ENCODE results near the gene KCNA2.

KCNA2 gene

GRCh38 chr1:110647254-110647891 lies 41.2 kb upstream of the KCNA2 start:
- Histone ChIP-seq H3K4me3 (ENCODE audit: low read depth, low read length) (no peak overlapping the region), H3K9me3 (ENCODE audit: control insufficient read depth, insufficient read depth, low read depth, low read length) (no peaks in the 10 kb centered on the region), H3K36me3 (ENCODE audit: control insufficient read depth in 2 of 2, insufficient read depth in 1 of 2, low read length in 2 of 2) (no peaks in the 10 kb centered on the region), H3K27ac (ENCODE audit: extremely low read depth, low read depth, low read length) (no peak overlapping the region; the same call in 1 of the 2 replicates), H3K4me1 (ENCODE audit: control insufficient read depth, insufficient read depth, low read length) (peaks cover 10% of the 10 kb centered on the region)
- CTCF ChIA-PET = interaction anchor here (0.6 to 3.8 kb wide), 6 partner anchors 28 to 601 kb away, joined by 3 to 15 read pairs (median 4); no protein-coding TSS in a partner anchor
- POLR2A ChIA-PET = no interaction called here
- TF ChIP-seq ZXDB (tag by site-specific recombination; IDR thresholded peaks at IDR 0.05) (peak; percentile 96), ZNF394 (tag by site-specific recombination; IDR thresholded peaks at IDR 0.05; ENCODE audit: borderline replicate concordance) (peak; percentile 85), ZNF140 (tag by site-specific recombination; IDR thresholded peaks at IDR 0.05) (no peak), ZNF121 (tag by site-specific recombination; IDR thresholded peaks at IDR 0.05) (no peak), ZBTB6 (tag by site-specific recombination; IDR thresholded peaks at IDR 0.05) (0 out of 2 replicates have a peak, but pooled peaks have one; percentile 44), ZNF23 (tag by site-specific recombination; IDR thresholded peaks at IDR 0.05; ENCODE audit: borderline replicate concordance) (no peak), ZNF530 (tag by site-specific recombination; IDR thresholded peaks at IDR 0.05; ENCODE audit: low read depth) (no peak), OVOL3 (tag by site-specific recombination; IDR thresholded peaks at IDR 0.05) (peak; percentile 86; the same call in 1 of the 2 replicates), ZNF24 (tag by site-specific recombination; IDR thresholded peaks at IDR 0.05) (peak; percentile 89), ZNF211 (tag by site-specific recombination; IDR thresholded peaks at IDR 0.05; ENCODE audit: low read depth) (no peak), ZNF280C (tag by site-specific recombination; IDR thresholded peaks at IDR 0.05) (no peak), ZSCAN16 (tag by site-specific recombination; IDR thresholded peaks at IDR 0.05) (0 out of 2 replicates have a peak, but pooled peaks have one; percentile 37), MEIS1 (CRISPR knock-in tag; IDR thresholded peaks at IDR 0.05; ENCODE audit: borderline replicate concordance) (no peak), RBAK (tag by site-specific recombination; IDR thresholded peaks at IDR 0.05) (no peak), ZNF660 (tag by site-specific recombination; IDR thresholded peaks at IDR 0.05) (peak; percentile 10; the same call in 1 of the 2 replicates), PRDM6 (tag by site-specific recombination; IDR thresholded peaks at IDR 0.05) (peak; percentile 97), ZBTB48 (tag by site-specific recombination; IDR thresholded peaks at IDR 0.05) (no peak), ZNF645 (tag by site-specific recombination; IDR thresholded peaks at IDR 0.05) (peak; percentile 66; the same call in 1 of the 2 replicates), KLF10 (tag by site-specific recombination; IDR thresholded peaks at IDR 0.05) (peak; percentile 71), ZBTB1 (tag by site-specific recombination; IDR thresholded peaks at IDR 0.05) (peak; percentile 89; the same call in 1 of the 2 replicates), ZNF513 (tag by site-specific recombination; IDR thresholded peaks at IDR 0.05) (peak; percentile 61), ZBTB49 (tag by site-specific recombination; IDR thresholded peaks at IDR 0.05; ENCODE audit: low read depth) (no peak), ZNF548 (tag by site-specific recombination; IDR thresholded peaks at IDR 0.05) (no peak), ZNF324 (tag by site-specific recombination; IDR thresholded peaks at IDR 0.05) (peak; percentile 72; the same call in 1 of the 2 replicates), GLI2 (tag by site-specific recombination; IDR thresholded peaks at IDR 0.05; ENCODE audit: borderline replicate concordance, low read depth) (peak; percentile 96), ZBTB26 (tag by site-specific recombination; optimal IDR thresholded peaks at IDR 0.05) (no peak)
